GM19023 (cell line): ENCODE results near the gene SLC25A5.
A peak's percentile ranks its signal among the peaks of the same experiment; 100 is the strongest.
"Not testable (repeated sequence)": the region's sequence is repeated elsewhere in the genome, so short reads cannot be mapped to it uniquely, and the experiment has no call there.

Experiments used
- ATAC-seq: cut with Tn5 transposase; IDR thresholded peaks from one replicate; pipeline ENCODE4 v1.9.1; 2021; ENCODE audit warnings: mild to moderate bottlenecking, moderate library complexity; ENCODE audit not compliant: unreplicated experiment

Gene SLC25A5

DNA sequence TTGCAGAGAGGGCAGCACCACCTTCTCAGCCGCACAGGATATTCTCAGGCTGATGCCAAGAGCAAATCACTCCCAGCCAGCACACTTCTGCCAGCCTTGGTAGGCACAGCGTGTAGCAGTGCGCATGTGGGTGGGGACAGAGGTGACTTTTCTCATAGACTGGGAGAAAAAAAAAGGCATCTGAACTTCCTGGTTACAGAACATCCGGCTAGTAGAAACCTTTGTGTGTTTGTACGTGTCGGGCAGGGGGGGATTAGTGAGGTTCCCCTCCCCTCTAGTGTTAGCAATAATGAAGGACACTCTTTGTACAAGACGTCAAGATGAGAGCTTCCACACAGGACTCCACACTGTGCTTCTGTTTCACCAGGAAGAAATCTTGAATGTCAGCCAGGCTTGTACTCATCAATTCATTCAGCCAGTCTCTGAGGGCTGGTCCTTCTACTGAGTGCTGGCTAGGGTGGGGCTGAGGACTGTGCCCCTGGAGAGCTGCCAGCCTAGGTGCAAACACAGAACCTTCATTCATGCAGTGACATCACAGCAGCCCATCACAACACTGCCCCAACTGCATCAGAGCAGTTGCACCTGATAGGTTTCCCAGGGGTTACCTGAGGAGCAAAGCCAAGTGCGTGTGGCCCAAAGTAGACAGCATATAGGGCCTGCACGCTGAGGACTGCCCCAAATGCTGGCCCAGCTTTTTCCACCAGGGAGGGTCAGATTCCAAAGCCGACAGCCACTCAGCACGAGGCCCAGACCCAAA, 34.7 kb downstream of the SLC25A5 start:
- ATAC-seq = no peak

- ATAC-seq = no peak
Measured at GRCh38 chrX:119503484-119503861, 35.2 kb downstream of the SLC25A5 start.

- not testable (repeated sequence) for ATAC-seq
Measured at GRCh38 chrX:119505145-119505544, 36.9 kb downstream of the SLC25A5 start.

DNA sequence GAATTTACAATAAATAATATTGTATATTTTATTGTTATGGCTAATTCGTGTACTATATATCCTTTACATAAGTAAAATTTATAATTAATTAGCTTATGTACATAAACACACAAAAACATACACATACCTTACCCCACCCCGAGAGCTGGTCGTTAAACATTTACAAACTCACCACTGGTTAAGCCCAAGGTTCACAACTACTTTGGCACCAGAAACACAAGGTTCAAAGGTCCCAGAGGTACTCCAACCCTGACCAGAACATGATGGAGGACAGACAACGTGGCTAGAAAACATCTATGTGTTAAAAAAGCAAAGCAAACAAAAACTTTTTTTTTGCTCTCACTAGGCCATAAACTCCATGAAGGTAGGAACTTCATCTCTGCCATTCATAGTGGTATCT, 37.7 kb downstream of the SLC25A5 start:
- ATAC-seq = no peak

DNA sequence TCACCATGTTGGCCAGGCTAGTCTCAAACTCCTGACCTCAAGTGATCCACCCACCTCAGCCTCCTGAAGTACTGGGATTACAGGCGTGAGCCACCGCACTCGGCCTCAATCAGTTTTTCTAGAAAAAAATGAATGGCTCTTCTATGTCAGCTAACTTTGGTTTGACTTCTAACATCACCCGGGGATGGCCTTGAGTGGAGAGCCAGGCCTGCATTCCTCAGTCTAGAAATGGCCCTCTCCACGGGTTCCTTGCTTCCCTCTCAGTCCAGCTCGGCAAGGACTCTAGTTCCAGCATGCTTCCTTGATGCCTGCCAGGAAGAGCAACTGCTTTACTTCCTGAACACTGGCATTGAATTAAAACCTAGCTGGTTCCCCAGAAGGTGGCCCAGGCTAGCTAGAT, 39.0 kb downstream of the SLC25A5 start:
- no peak for ATAC-seq

DNA sequence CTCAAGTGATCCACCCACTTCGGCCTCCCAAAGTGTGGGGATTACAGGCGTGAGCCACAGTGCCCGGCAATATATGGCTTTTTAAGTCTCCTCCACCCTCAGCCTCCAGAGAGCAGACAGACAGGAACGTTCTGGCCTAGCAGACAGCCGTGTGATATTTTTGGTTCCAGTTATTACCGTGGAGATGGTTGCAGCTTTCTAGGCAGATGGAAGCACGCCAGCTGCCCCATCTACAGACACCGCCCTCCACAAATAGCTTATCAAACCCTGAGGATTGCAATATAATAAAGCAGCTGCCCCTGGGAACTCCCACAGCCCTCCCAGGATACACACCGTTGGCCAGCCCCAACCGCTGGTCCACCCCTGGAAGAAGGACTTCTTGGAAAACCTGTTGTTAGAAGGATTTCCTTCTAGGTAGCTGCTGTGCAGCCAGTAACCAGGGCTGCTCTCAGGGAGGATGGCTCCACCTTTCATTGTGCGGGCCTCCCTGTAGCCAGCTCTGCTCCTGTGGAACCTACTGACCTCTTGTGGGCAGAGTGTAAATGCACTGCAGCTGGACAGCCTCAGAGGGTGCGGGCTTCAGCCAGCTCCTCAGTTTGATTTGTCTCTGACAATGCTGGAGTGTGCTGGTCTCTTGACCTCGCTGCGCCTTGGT, 44.0 kb downstream of the SLC25A5 start:
- ATAC-seq = peak; percentile 83

DNA sequence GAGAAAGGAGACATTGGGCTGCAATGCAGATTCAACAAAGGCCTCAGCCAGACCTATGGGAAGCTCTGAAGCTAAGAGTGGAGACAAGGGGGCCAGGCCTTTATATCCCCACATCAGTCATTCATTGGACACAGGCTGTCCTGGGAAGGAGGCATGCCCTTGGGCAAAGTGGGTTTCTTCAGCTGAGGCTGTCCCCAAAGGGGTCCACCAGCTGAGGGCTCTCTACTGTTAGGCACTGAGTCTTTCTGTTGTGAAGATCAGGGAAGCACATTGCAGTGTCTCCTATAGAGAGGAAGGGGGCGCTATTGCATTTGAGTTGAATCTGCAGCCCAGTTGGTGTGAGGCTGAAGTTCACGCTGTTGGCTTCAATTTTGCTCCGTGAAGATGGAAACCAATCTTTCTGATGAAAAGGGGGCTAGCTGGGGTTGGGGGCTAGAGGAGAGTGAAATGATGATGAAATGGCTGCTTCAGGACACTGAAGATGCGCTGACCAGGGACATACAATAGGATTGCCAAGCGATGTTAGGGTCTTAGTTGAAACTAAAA, 48.0 kb downstream of the SLC25A5 start:
- ATAC-seq = peak; percentile 75

- no peak for ATAC-seq
Measured at GRCh38 chrX:119518371-119518770, 50.1 kb downstream of the SLC25A5 start.
